NCI-H82 treated with DMSO at 0.1 percent for 48 hours (cell line): Measurements from ENCODE around the gene ART3.

ENCODE experiments used
- DNase-seq: peaks from one replicate; lab custom pipeline; 2025; ENCODE audit not compliant: unreplicated experiment; lab: John Stamatoyannopoulos, UW

ART3 gene

GRCh38 chr4:76144546-76144945, 70.0 kb downstream of the ART3 start:
- no peak for DNase-seq

- peak; percentile 60 for DNase-seq
Measured at GRCh38 chr4:76147454-76148141, 73.1 kb downstream of the ART3 start.

GRCh38 chr4:76148142-76148865, 73.8 kb downstream of the ART3 start, which contains the start of gene NUP54:
TSS of gene NUP54 (minus strand) at chr4:76148397. CDS start at chr4:76148374, 23 bp downstream.
- peak; percentile 79 for DNase-seq

GRCh38 chr4:76153356-76153755, 78.8 kb downstream of the ART3 start:
- DNase-seq: no peak

- no peak for DNase-seq
Measured at GRCh38 chr4:76155979-76156378, 81.5 kb downstream of the ART3 start.

GRCh38 chr4:76156635-76157034, 82.1 kb downstream of the ART3 start:
- no peak for DNase-seq

- no peak for DNase-seq
Measured at GRCh38 chr4:76160355-76160754, 85.8 kb downstream of the ART3 start.
